H9 (cell line): ENCODE measurements around the gene MYH15. TPM values are rescaled to one million over a fixed set of nuclear protein-coding genes. Genes with fewer than 3 reads are reported as not detected.

Experiments
- DNase-seq: peaks from one replicate; pipeline ENCODE4 v3.0.0-alpha.2; 2017
- H2AFZ ChIP-seq: one replicate; pipeline ENCODE4 v1.6.1; 2013; ENCODE audit warnings: mild to moderate bottlenecking, low read length, control low read depth, moderate library complexity
- H2AK5ac ChIP-seq: 2 replicates; pipeline ENCODE4 v1.6.1; 2013; ENCODE audit warnings: low read length, control low read depth, mixed read lengths; ENCODE audit not compliant: insufficient read length
- H2BK120ac ChIP-seq: one replicate; pipeline ENCODE4 v1.6.1; 2013; ENCODE audit warnings: low read depth, mild to moderate bottlenecking, low read length, control low read depth, inconsistent platforms; ENCODE audit not compliant: poor library complexity, severe bottlenecking
- H2BK12ac ChIP-seq: 2 replicates; pipeline ENCODE4 v1.6.1; 2013; ENCODE audit warnings: low read length, control low read depth, mixed read lengths, low read depth; ENCODE audit not compliant: insufficient read length
- H2BK15ac ChIP-seq: 2 replicates; pipeline ENCODE4 v1.6.1; 2013; ENCODE audit warnings: low read depth, low read length, control low read depth
- H2BK20ac ChIP-seq: one replicate; pipeline ENCODE4 v1.6.1; 2013; ENCODE audit warnings: low read depth, mild to moderate bottlenecking, low read length, control low read depth, inconsistent platforms; ENCODE audit not compliant: poor library complexity, severe bottlenecking
- H2BK5ac ChIP-seq: 2 replicates; pipeline ENCODE4 v1.6.1; 2013; ENCODE audit warnings: low read length, control low read depth, mixed read lengths; ENCODE audit not compliant: insufficient read length
- H3K14ac ChIP-seq: 2 replicates; pipeline ENCODE4 v1.6.1; 2013; ENCODE audit warnings: low read length, control low read depth; ENCODE audit not compliant: insufficient read depth
- H3K18ac ChIP-seq: 2 replicates; pipeline ENCODE4 v1.6.1; 2013; ENCODE audit warnings: low read depth, mild to moderate bottlenecking, mixed read lengths, low read length, control low read depth; ENCODE audit not compliant: insufficient read length
- H3K23ac ChIP-seq: 2 replicates; pipeline ENCODE4 v1.6.1; 2013; ENCODE audit warnings: low read length, control low read depth, mixed read lengths, low read depth; ENCODE audit not compliant: insufficient read length
- H3K23me2 ChIP-seq: 2 replicates; pipeline ENCODE4 v1.6.1; 2013; ENCODE audit warnings: low read depth, mild to moderate bottlenecking, mixed read lengths, low read length, control low read depth; ENCODE audit not compliant: insufficient read length, poor library complexity, severe bottlenecking
- H3K27ac ChIP-seq: 2 replicates; pipeline ENCODE4 v1.5.1; 2013; ENCODE audit warnings: low read length, control low read depth, mixed read lengths, low read depth; ENCODE audit not compliant: insufficient read length
- H3K27me3 ChIP-seq: 2 replicates; pipeline ENCODE4 v1.6.1; 2013; ENCODE audit warnings: low read length, control low read depth, inconsistent platforms; ENCODE audit not compliant: insufficient read depth
- H3K4ac ChIP-seq: 2 replicates; pipeline ENCODE4 v1.6.1; 2013; ENCODE audit warnings: low read depth, mild to moderate bottlenecking, control low read depth, inconsistent platforms, low read length, moderate library complexity
- H3K4me1 ChIP-seq: 2 replicates; pipeline ENCODE4 v1.6.1; 2013; ENCODE audit warnings: low read length, control low read depth, inconsistent platforms; ENCODE audit not compliant: insufficient read depth
- H3K4me2 ChIP-seq: 2 replicates; pipeline ENCODE4 v1.6.1; 2013; ENCODE audit warnings: low read length, control low read depth, mixed read lengths; ENCODE audit not compliant: insufficient read length, insufficient read depth
- H3K56ac ChIP-seq: 2 replicates; pipeline ENCODE4 v1.6.1; 2013; ENCODE audit warnings: low read depth, mild to moderate bottlenecking, mixed read lengths, low read length, control low read depth; ENCODE audit not compliant: insufficient read length
- H3K79me1 ChIP-seq: 2 replicates; pipeline ENCODE4 v1.6.1; 2013; ENCODE audit warnings: low read depth, mild to moderate bottlenecking, moderate library complexity, low read length, control low read depth, inconsistent platforms; ENCODE audit not compliant: insufficient read depth, poor library complexity, severe bottlenecking
- H3K79me2 ChIP-seq: 2 replicates; pipeline ENCODE4 v1.6.1; 2013; ENCODE audit warnings: low read length, control low read depth, inconsistent platforms; ENCODE audit not compliant: insufficient read depth
- H3K9ac ChIP-seq: 2 replicates; pipeline ENCODE4 v1.6.1; 2013; ENCODE audit warnings: low read length, control low read depth, mixed read lengths; ENCODE audit not compliant: insufficient read length; ENCODE audit errors: extremely low read depth
- H3K9me3 ChIP-seq: one replicate; pipeline ENCODE4 v1.6.1; 2013; ENCODE audit warnings: low read depth, low read length, inconsistent platforms; ENCODE audit not compliant: control insufficient read depth
- H3T11ph ChIP-seq: one replicate; pipeline ENCODE4 v1.6.1; 2013; ENCODE audit warnings: mild to moderate bottlenecking, low read length, control low read depth, inconsistent platforms
- H4K20me1 ChIP-seq: one replicate; pipeline ENCODE4 v1.6.1; 2013; ENCODE audit not compliant: control insufficient read depth, insufficient read length, insufficient read depth
- H4K5ac ChIP-seq: 2 replicates; pipeline ENCODE4 v1.6.1; 2013; ENCODE audit warnings: low read depth, mild to moderate bottlenecking, mixed read lengths, low read length, control low read depth; ENCODE audit not compliant: insufficient read length
- H4K8ac ChIP-seq: replicated peaks from 2 replicates; pipeline ENCODE4 v1.6.1; 2013; ENCODE audit warnings: low read length, control low read depth, mixed read lengths, low read depth; ENCODE audit not compliant: insufficient read length
- H4K91ac ChIP-seq: 2 replicates; pipeline ENCODE4 v1.6.1; 2013; ENCODE audit warnings: low read depth, mild to moderate bottlenecking, moderate library complexity, mixed read lengths, low read length, control low read depth; ENCODE audit not compliant: insufficient read length
- H3K27ac Mint-ChIP-seq, 3 experiments: 2 replicates in 2 of 3; 3 replicates in 1 of 3; pipeline ENCODE4 v1.8.0; 2020 to 2021; ENCODE audit warnings: mixed read lengths in 3 of 3, mild to moderate bottlenecking in 1 of 3, moderate library complexity in 1 of 3
- H3K27me3 Mint-ChIP-seq: 2 replicates; pipeline ENCODE4 v1.8.0; 2021; ENCODE audit warnings: low read depth, mild to moderate bottlenecking, moderate library complexity, mixed read lengths
- H3K36me3 Mint-ChIP-seq, 3 experiments: 2 replicates in 2 of 3; 3 replicates in 1 of 3; pipeline ENCODE4 v1.8.0; 2020 to 2021; ENCODE audit warnings: low read depth in 3 of 3, mixed read lengths in 3 of 3; ENCODE audit not compliant: insufficient read depth in 1 of 3
- H3K4me1 Mint-ChIP-seq, 2 experiments: 2 replicates each; pipeline ENCODE4 v1.8.0; 2020; ENCODE audit warnings: mixed read lengths in 2 of 2
- H3K4me3 Mint-ChIP-seq, 2 experiments: 2 replicates in 1 of 2; 3 replicates in 1 of 2; pipeline ENCODE4 v1.8.0; 2020 to 2021; ENCODE audit warnings: mild to moderate bottlenecking in 2 of 2, mixed read lengths in 2 of 2, moderate library complexity in 1 of 2
- H3K9me3 Mint-ChIP-seq, 2 experiments: 2 replicates in 1 of 2; 3 replicates in 1 of 2; pipeline ENCODE4 v1.8.0; 2020; ENCODE audit warnings: mild to moderate bottlenecking in 2 of 2, mixed read lengths in 2 of 2, moderate library complexity in 1 of 2
- CTCF ChIP-seq: fragments of 200-600 bp; sonication (generic); conservative IDR thresholded peaks from 3 replicates; pipeline ENCODE4 v1.8.0; 2021; ENCODE audit warnings: antibody characterized with exemption, mild to moderate bottlenecking
- WGBS: extraction: QIAGEN DNeasy Blood & Tissue Kit; methylation state at CpG from one replicate; pipeline ENCODE4 v1.1.7; 2013; ENCODE audit warnings: missing lambda C conversion rate, low lambda C conversion rate, mixed read lengths; ENCODE audit not compliant: insufficient read length; ENCODE audit errors: extremely low coverage; 5-methylcytosine and 5-hydroxymethylcytosine counted together
- total RNA-seq: library from RNA; stranded (reverse); gene quantifications from 2 replicates; pipeline ENCODE4 v1.2.1, GENCODE V29; 2021

MYH15 gene
- total RNA-seq, 1 experiment from 2014 or later, result 0.13 TPM

GRCh38 chr3:108546247-108546646, 35.9 kb upstream of the MYH15 start:
- Mint-ChIP-seq H3K9me3 (peaks cover 0 to 2% of the 10 kb centered on the region in 2 experiments; a peak in 2 of 5 replicates), H3K27me3 (no peaks in the 10 kb centered on the region), H3K4me1 (peaks cover 0 to 3% of the 10 kb centered on the region in 2 experiments; a peak in 1 of 4 replicates), H3K4me3 (no peak overlapping the region), H3K27ac (no peak overlapping the region), H3K36me3 (peaks cover 16 to 34% (median 32%) of the 10 kb centered on the region in 3 experiments)
- DNase-seq, result no peak
- H3T11ph ChIP-seq, result no peak overlapping the region
- TF ChIP-seq CTCF, result no peak
- no peak overlapping the region for H2AFZ ChIP-seq
- WGBS, result no CpG with 5 or more reads among the region's 1 CpG
- H2BK5ac ChIP-seq, result no peak overlapping the region
- H3K79me1 ChIP-seq, result no peaks in the 10 kb centered on the region
- H3K9ac ChIP-seq, result no peak overlapping the region
- H2BK12ac ChIP-seq, result no peak overlapping the region
- H4K91ac ChIP-seq, result no peak overlapping the region
- no peak overlapping the region for H3K4ac ChIP-seq
- no peaks in the 10 kb centered on the region for H3K23me2 ChIP-seq
- no peaks in the 10 kb centered on the region for H3K79me2 ChIP-seq
- H3K23ac ChIP-seq, result no peak overlapping the region
- no peaks in the 10 kb centered on the region for H3K9me3 ChIP-seq
- no peaks in the 10 kb centered on the region for H4K20me1 ChIP-seq
- no peak overlapping the region for H3K14ac ChIP-seq
- no peak overlapping the region for H2BK120ac ChIP-seq
- H2AK5ac ChIP-seq, result no peak overlapping the region
- no peaks in the 10 kb centered on the region for H3K27me3 ChIP-seq
- no peak overlapping the region for H4K8ac ChIP-seq
- H3K18ac ChIP-seq, result no peak overlapping the region
- H2BK20ac ChIP-seq, result no peak overlapping the region
- no peak overlapping the region for H2BK15ac ChIP-seq
- no peak overlapping the region for H3K4me2 ChIP-seq
- no peak overlapping the region for H3K27ac ChIP-seq
- no peak overlapping the region for H4K5ac ChIP-seq
- no peaks in the 10 kb centered on the region for H3K4me1 ChIP-seq
- no peak overlapping the region for H3K56ac ChIP-seq
